Spleen (tissue), 11 donors: ENCODE data around the gene IRAK4. TPM values are rescaled to one million over a fixed set of nuclear protein-coding genes. Genes with fewer than 3 reads are reported as not detected.

Experiments used
- DNase-seq: peaks from one replicate; pipeline ENCODE4 v3.0.0-alpha.2; 2020
- H3K27ac ChIP-seq, 8 donors: fragments of 200-600 bp; sonication (generic) in 7 of 8; 1 replicate in 4 of 8; 2 replicates in 4 of 8; pipeline versions ENCODE4 v1.5.0 to v1.8.0; 2016 to 2021; ENCODE audit warnings: inconsistent platforms in 4 of 8, mild to moderate bottlenecking in 4 of 8, moderate library complexity in 1 of 8
- H3K27me3 ChIP-seq, 7 donors: fragments of 200-600 bp; sonication (generic) in 6 of 7; replicated peaks in 1 of 7; 1 replicate in 4 of 7; 2 replicates in 3 of 7; pipeline versions ENCODE4 v1.5.0 to v1.8.0; 2016 to 2021; ENCODE audit warnings: inconsistent platforms in 3 of 7, mild to moderate bottlenecking in 1 of 7
- H3K36me3 ChIP-seq, 6 donors: fragments of 200-600 bp; sonication (generic) in 5 of 6; 1 replicate in 4 of 6; 2 replicates in 2 of 6; pipeline versions ENCODE4 v1.5.0 to v1.8.0; 2016 to 2021; ENCODE audit warnings: inconsistent platforms in 2 of 6
- H3K4me1 ChIP-seq, 6 donors: fragments of 200-600 bp; sonication (generic) in 5 of 6; 1 replicate in 3 of 6; 2 replicates in 3 of 6; pipeline versions ENCODE4 v1.5.0 to v1.8.0; 2016 to 2021; ENCODE audit warnings: inconsistent platforms in 3 of 6
- H3K4me3 ChIP-seq, 8 donors: fragments of 200-600 bp; sonication (generic) in 7 of 8; 1 replicate in 4 of 8; 2 replicates in 4 of 8; pipeline versions ENCODE4 v1.5.0 to v1.8.0; 2016 to 2021; ENCODE audit warnings: inconsistent platforms in 4 of 8, mild to moderate bottlenecking in 4 of 8, moderate library complexity in 2 of 8
- H3K9me3 ChIP-seq, 8 donors: fragments of 200-600 bp; sonication (generic) in 7 of 8; 1 replicate in 4 of 8; 2 replicates in 4 of 8; pipeline versions ENCODE4 v1.5.0 to v1.8.0; 2016 to 2021; ENCODE audit warnings: inconsistent platforms in 4 of 8
- POLR2A ChIP-seq, 3 donors: fragments of 450-650 bp; IDR thresholded peaks; one replicate each; pipeline ENCODE4 v1.5.1; 2017; ENCODE audit warnings: antibody characterized with exemption in 3 of 3, mild to moderate bottlenecking in 1 of 3
- POLR2AphosphoS5 ChIP-seq, 3 donors: sonication (generic); formaldehyde crosslinking; IDR thresholded peaks; one replicate each; pipeline ENCODE4 v1.5.1; 2017; ENCODE audit warnings: antibody characterized with exemption in 3 of 3
- WGBS, 5 donors: extraction: QIAGEN DNeasy Blood & Tissue Kit in 3 of 5; methylation state at CpG; one replicate each; pipeline versions ENCODE4 v1.1.5 to v1.1.7; 2013 to 2018; 5-methylcytosine and 5-hydroxymethylcytosine counted together
- intact Hi-C: fragments of 100-400 bp; cut with DNase I; formaldehyde crosslinking; loops from one replicate; pipeline ENCODE4 v1.15.0; 2023; ENCODE audit warnings: low total_unique reads
- polyA plus RNA-seq, 3 donors: library from polyadenylated mRNA; stranded (reverse); fragments of 200-250 nt; gene quantifications; one replicate each; pipeline ENCODE4 v1.2.1, GENCODE V29; 2013
- total RNA-seq, 7 donors: library from RNA; depleted of rRNA in 3 of 7; stranded (reverse); fragments of >200 nt in 3 of 7; fragmentation: NEBNext Ultra II Directional in 4 of 7; extraction: Animal tissue kit (Norgen Biotek cat#: 25700) in 4 of 7; gene quantifications; one replicate each; pipeline versions ENCODE4 v1.1.0 to v1.2.1, GENCODE V29; 2016 to 2021
- TF ChIP-seq, protein P1 (sequence below), 11 experiments: fragments of 200-600 bp in 7 of 11; fragments of 450-650 bp in 4 of 11; sonication (generic) in 4 of 11; IDR thresholded peaks in 8 of 11; conservative IDR thresholded peaks in 3 of 11; 1 replicate in 7 of 11; 2 replicates in 4 of 11; pipeline versions ENCODE4 v1.4.0 to v1.8.0; 2016 to 2021; ENCODE audit warnings: antibody characterized with exemption in 11 of 11, inconsistent platforms in 4 of 11, mild to moderate bottlenecking in 1 of 11
- donor health status: healthy with polysubstance abuse.
- donor health status: DM: no; HTN: no; CAD: no; lungs with moderate emphysema.
- donor health status: DM: no; HTN: no; CAD: no.
- donor health status: Bipolar disorder and iron deficiency.
- donor health status: healthy.
- donor health status: DM: no; HTN: no; CAD: no.
- donor health status: DM: yes; HTN: yes; CAD: no.

IRAK4 gene
- total and polyA plus RNA-seq, 10 donors, result 18.1 to 97.9 (median 39.7) TPM

DNA sequence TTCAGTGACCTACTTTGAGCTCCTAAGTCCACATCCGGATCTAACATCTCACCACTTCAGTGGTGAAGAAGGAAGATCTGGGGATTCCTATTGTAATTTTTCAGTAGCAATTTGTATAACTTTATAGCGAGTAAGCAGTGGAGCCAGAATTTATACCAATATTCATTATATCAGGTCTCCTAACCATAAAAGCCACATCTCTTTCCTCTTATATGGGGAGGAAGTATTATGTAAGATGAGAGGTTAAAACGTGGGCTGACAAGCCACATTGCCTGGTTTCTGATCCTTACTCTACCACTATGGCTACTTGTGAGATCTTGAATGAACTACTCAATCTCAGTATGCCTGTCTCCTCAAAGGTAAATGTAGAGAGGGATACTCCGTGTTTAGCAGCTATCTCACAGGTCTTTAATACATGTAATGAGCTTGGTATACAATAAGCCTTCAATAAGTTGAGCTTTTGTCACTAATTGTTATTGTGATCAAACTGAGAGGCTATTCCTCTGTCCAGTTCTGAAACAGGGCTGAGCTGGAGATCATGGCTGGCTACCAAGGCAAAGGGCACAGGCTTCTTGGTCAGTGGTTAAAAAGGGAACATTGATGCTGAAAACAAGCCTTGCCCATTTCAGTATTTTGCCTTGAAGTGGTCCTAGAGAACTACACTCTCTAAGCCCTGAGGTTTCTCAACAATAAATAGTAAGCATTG, 73.9 kb downstream of the IRAK4 start:
- Histone ChIP-seq H3K36me3 (no peaks in the 10 kb centered on the region), H3K4me3 (no peak overlapping the region), H3K27me3 (peaks cover 0 to 65% (median 0%) of the 10 kb centered on the region in 7 donors), H3K9me3 (no peaks in the 10 kb centered on the region), H3K4me1 (peaks cover 7 to 67% (median 23%) of the 10 kb centered on the region in 6 donors), H3K27ac (peak overlapping the region in 1 of 8 donors; percentile 26)
- no peak for TF ChIP-seq POLR2A (IDR thresholded peaks at IDR 0.05)
- TF ChIP-seq, protein P1, sequence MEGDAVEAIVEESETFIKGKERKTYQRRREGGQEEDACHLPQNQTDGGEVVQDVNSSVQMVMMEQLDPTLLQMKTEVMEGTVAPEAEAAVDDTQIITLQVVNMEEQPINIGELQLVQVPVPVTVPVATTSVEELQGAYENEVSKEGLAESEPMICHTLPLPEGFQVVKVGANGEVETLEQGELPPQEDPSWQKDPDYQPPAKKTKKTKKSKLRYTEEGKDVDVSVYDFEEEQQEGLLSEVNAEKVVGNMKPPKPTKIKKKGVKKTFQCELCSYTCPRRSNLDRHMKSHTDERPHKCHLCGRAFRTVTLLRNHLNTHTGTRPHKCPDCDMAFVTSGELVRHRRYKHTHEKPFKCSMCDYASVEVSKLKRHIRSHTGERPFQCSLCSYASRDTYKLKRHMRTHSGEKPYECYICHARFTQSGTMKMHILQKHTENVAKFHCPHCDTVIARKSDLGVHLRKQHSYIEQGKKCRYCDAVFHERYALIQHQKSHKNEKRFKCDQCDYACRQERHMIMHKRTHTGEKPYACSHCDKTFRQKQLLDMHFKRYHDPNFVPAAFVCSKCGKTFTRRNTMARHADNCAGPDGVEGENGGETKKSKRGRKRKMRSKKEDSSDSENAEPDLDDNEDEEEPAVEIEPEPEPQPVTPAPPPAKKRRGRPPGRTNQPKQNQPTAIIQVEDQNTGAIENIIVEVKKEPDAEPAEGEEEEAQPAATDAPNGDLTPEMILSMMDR (IDR thresholded peaks at IDR 0.05 in 8 of 11, conservative IDR thresholded peaks at IDR 0.05 in 3 of 11), result no peak
- TF ChIP-seq POLR2AphosphoS5 (IDR thresholded peaks at IDR 0.05), result no peak
- 36 to 50% (median 39%) methylated on average over 4 of the region's 4 CpGs for WGBS, 5 donors
- intact Hi-C loops, result no loop called here
- no peak for DNase-seq

GRCh38 chr12:43835264-43835655, 76.5 kb downstream of the IRAK4 start:
- no peaks in the 10 kb centered on the region for H3K36me3 ChIP-seq
- H3K4me3 ChIP-seq, result peak overlapping the region; percentile 53 to 88 (median 60)
- WGBS, 5 donors, result 45 to 56% (median 47%) methylated on average over 6 of the region's 6 CpGs
- peak overlapping the region in 5 of 8 donors; percentile 88 to 96 (median 92) for H3K27ac ChIP-seq
- intact Hi-C loops, result no loop called here
- no peaks in the 10 kb centered on the region for H3K9me3 ChIP-seq
- peaks cover 0 to 42% (median 0%) of the 10 kb centered on the region in 7 donors for H3K27me3 ChIP-seq
- peaks cover 7 to 67% (median 23%) of the 10 kb centered on the region in 6 donors for H3K4me1 ChIP-seq
- no peak for DNase-seq
- TF ChIP-seq, protein P1 (IDR thresholded peaks at IDR 0.05 in 8 of 11, conservative IDR thresholded peaks at IDR 0.05 in 3 of 11), result no peak
- TF ChIP-seq POLR2A (IDR thresholded peaks at IDR 0.05) (no peak), POLR2AphosphoS5 (IDR thresholded peaks at IDR 0.05) (no peak)

DNA sequence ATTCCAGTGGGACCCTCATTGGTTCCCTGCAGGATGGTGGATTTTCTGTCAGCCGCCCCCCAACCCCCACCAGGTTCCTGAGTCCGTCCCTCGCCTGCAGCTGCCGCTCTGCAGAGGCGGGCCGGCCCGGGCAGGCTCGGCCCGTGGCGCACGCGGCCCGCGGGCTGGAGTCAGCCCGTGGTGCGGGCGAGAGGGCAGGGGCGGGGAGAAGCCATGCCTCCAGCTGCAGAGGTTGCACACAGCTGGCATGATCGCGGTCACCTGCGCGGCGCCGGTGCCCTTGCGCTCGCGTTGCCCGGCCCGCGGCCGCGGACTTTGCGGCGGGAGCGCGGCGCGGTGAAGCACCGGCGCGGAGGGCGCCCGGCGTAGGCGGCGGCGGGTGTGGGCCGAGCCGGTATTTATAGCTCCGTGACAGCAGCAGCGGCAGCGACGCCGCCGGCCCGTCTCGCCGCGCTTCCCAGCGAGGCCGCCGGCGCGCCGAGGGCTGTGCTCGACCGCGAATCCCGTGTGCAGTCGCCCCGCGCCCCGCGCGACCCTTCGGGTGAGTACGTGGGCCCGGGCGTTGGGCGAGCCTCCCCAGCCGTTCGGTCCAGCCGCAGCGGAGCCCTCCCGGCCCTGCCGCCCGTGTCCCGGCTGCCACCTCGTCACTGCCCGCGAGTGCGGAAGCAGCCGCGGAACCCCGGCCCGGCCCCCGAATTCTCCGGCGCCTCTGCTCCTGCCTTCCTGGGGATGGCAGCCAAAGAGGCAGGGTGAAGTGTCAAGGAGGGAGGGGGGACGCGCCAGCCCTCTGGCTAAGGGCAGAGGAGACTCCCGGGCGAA, 77.1 kb downstream of the IRAK4 start, which contains the start of gene TMEM117:
TSS of gene TMEM117 (plus strand) at position 426 of the 819 bp plus-strand sequence.
- Histone ChIP-seq H3K9me3 (no peaks in the 10 kb centered on the region), H3K27me3 (peaks cover 0 to 42% (median 0%) of the 10 kb centered on the region in 7 donors), H3K27ac (peak within 1 kb of the TSS; percentile 86 to 96 (median 90)), H3K4me3 (peak within 1 kb of the TSS; percentile 53 to 88 (median 60)), H3K4me1 (peaks cover 7 to 63% (median 23%) of the 10 kb centered on the region in 6 donors), H3K36me3 (no peaks in the 10 kb centered on the region)
- 0 to 1% (median 0%) methylated on average over 49 to 103 of the region's 103 CpGs for WGBS, 5 donors
- intact Hi-C loops, result no loop called here
- no peak for TF ChIP-seq POLR2A (IDR thresholded peaks at IDR 0.05)
- TF ChIP-seq, protein P1 (IDR thresholded peaks at IDR 0.05 in 8 of 11, conservative IDR thresholded peaks at IDR 0.05 in 3 of 11), result no peak
- peak; percentile 22 to 79 (median 74) for TF ChIP-seq POLR2AphosphoS5 (IDR thresholded peaks at IDR 0.05)
- DNase-seq, result peak; percentile 95
